Activated CD8-positive, alpha-beta memory T cell treated with anti-CD3 and anti-CD28 coated beads, Interleukin-2, amount 50 U/mL, for 48 hours (primary cell): ENCODE results near the gene HSH2D.
"Not testable (repeated sequence)": the region's sequence is repeated elsewhere in the genome, so short reads cannot be mapped to it uniquely, and the experiment has no call there.

ENCODE experiments used
- DNase-seq: peaks from one replicate; pipeline ENCODE4 v3.0.0-alpha.2; 2020

HSH2D gene

GRCh38 chr19:16157601-16158000 is 14.1 kb downstream of the HSH2D start:
- no peak for DNase-seq

GRCh38 chr19:16159655-16160054 is 16.2 kb downstream of the HSH2D start:
- no peak for DNase-seq

GRCh38 chr19:16160445-16160942 is 17.0 kb downstream of the HSH2D start:
- peak; percentile 63 for DNase-seq

GRCh38 chr19:16160943-16161560 is 17.6 kb downstream of the HSH2D start:
- DNase-seq, result peak; percentile 75

- DNase-seq, result no peak
These were observed 18.4 kb downstream of the HSH2D start for GRCh38 chr19:16161840-16162239.

GRCh38 chr19:16164222-16164890 is 20.9 kb downstream of the HSH2D start:
- no peak for DNase-seq

- no peak for DNase-seq
These were observed 22.9 kb downstream of the HSH2D start for GRCh38 chr19:16166417-16166816.

- DNase-seq, result no peak
These were observed 23.6 kb downstream of the HSH2D start for GRCh38 chr19:16167055-16167454.

GRCh38 chr19:16168465-16169081 is 25.1 kb downstream of the HSH2D start:
- no peak for DNase-seq

GRCh38 chr19:16170134-16170533 is 26.6 kb downstream of the HSH2D start:
- no peak for DNase-seq

- no peak for DNase-seq
These were observed 32.5 kb downstream of the HSH2D start for GRCh38 chr19:16175954-16176353.

GRCh38 chr19:16178866-16179265 is 35.4 kb downstream of the HSH2D start:
- DNase-seq, result not testable (repeated sequence)

GRCh38 chr19:16180611-16181010 is 37.1 kb downstream of the HSH2D start:
- no peak for DNase-seq

- no peak for DNase-seq
These were observed 41.2 kb downstream of the HSH2D start for GRCh38 chr19:16184665-16185122.

GRCh38 chr19:16185123-16185767 is 41.8 kb downstream of the HSH2D start, which contains the start of gene FAM32A:
Gene FAM32A (plus strand): TSS chr19:16185410. CDS start chr19:16185443, 33 bp downstream.
- DNase-seq, result peak; percentile 98

GRCh38 chr19:16185768-16186123 is 42.3 kb downstream of the HSH2D start:
- peak; percentile 74 for DNase-seq

- DNase-seq, result no peak
These were observed 45.0 kb downstream of the HSH2D start for GRCh38 chr19:16188521-16188920.

GRCh38 chr19:16190198-16190597 is 46.7 kb downstream of the HSH2D start:
- DNase-seq, result no peak

- no peak for DNase-seq
These were observed 47.3 kb downstream of the HSH2D start for GRCh38 chr19:16190736-16191135.

GRCh38 chr19:16191216-16191908 is 47.9 kb downstream of the HSH2D start:
- DNase-seq, result no peak

GRCh38 chr19:16193466-16193865 is 50.0 kb downstream of the HSH2D start:
- DNase-seq, result no peak

- DNase-seq, result no peak
These were observed 53.7 kb downstream of the HSH2D start for GRCh38 chr19:16197188-16197621.
